RCC 7860 (cell line): Measurements from ENCODE around the gene PDE3A.
"Not testable (repeated sequence)": the region's sequence is repeated elsewhere in the genome, so short reads cannot be mapped to it uniquely, and the experiment has no call there.

Source experiments
- DNase-seq: peaks from one replicate; pipeline ENCODE4 v3.0.0-alpha.2; 2015; ENCODE audit warnings: low spot score
- FAIRE-seq: peaks from 2 replicates; lab custom pipeline; 2012; peaks lifted over from hg19 to GRCh38; lab: Jason Lieb, UNC

The PDE3A gene

GRCh38 chr12:20590570-20590969 is 222.2 kb downstream of the PDE3A start:
- no peak for DNase-seq

GRCh38 chr12:20592556-20592955 is 224.2 kb downstream of the PDE3A start:
- DNase-seq (no peak), FAIRE-seq (no peak)

More at GRCh38 chr12:20590570-20590969, 222.2 kb downstream of the PDE3A start:
- no peak for FAIRE-seq

- FAIRE-seq (no peak), DNase-seq (no peak)
Measured at GRCh38 chr12:20593611-20594010, 225.3 kb downstream of the PDE3A start.

GRCh38 chr12:20596061-20596460 is 227.7 kb downstream of the PDE3A start:
- no peak for FAIRE-seq
- no peak for DNase-seq

GRCh38 chr12:20599757-20600156 is 231.4 kb downstream of the PDE3A start:
- FAIRE-seq (no peak), DNase-seq (no peak)

GRCh38 chr12:20601668-20602280 is 233.4 kb downstream of the PDE3A start:
- FAIRE-seq (no peak), DNase-seq (no peak)

GRCh38 chr12:20602641-20603391 is 234.5 kb downstream of the PDE3A start:
- FAIRE-seq, result no peak
- DNase-seq, result peak; percentile 38

GRCh38 chr12:20604408-20605067 is 236.2 kb downstream of the PDE3A start:
- DNase-seq (no peak), FAIRE-seq (no peak)

GRCh38 chr12:20615020-20615419 is 246.7 kb downstream of the PDE3A start:
- DNase-seq, FAIRE-seq: not testable (repeated sequence)

GRCh38 chr12:20616093-20616492 is 247.8 kb downstream of the PDE3A start:
- no peak for DNase-seq
- no peak for FAIRE-seq

GRCh38 chr12:20620261-20620660 is 251.9 kb downstream of the PDE3A start:
- FAIRE-seq, result no peak

GRCh38 chr12:20624718-20625117 is 256.4 kb downstream of the PDE3A start:
- DNase-seq (no peak), FAIRE-seq (no peak)

More at GRCh38 chr12:20620261-20620660, 251.9 kb downstream of the PDE3A start:
- no peak for DNase-seq

- no peak for FAIRE-seq
- DNase-seq, result no peak
Measured at GRCh38 chr12:20625531-20625930, 257.2 kb downstream of the PDE3A start.

- FAIRE-seq (no peak), DNase-seq (no peak)
Measured at GRCh38 chr12:20627001-20627588, 258.8 kb downstream of the PDE3A start.

GRCh38 chr12:20628226-20628787 is 260.0 kb downstream of the PDE3A start:
- no peak for FAIRE-seq

GRCh38 chr12:20628999-20629398 is 260.7 kb downstream of the PDE3A start:
- FAIRE-seq, result no peak

More at GRCh38 chr12:20628226-20628787, 260.0 kb downstream of the PDE3A start:
- no peak for DNase-seq

GRCh38 chr12:20629414-20630156 is 261.2 kb downstream of the PDE3A start:
- DNase-seq, result peak; percentile 6
- FAIRE-seq, result no peak

More at GRCh38 chr12:20628999-20629398, 260.7 kb downstream of the PDE3A start:
- no peak for DNase-seq

- DNase-seq, result no peak
- no peak for FAIRE-seq
Measured at GRCh38 chr12:20631711-20632110, 263.4 kb downstream of the PDE3A start.

- FAIRE-seq (no peak), DNase-seq (no peak)
Measured at GRCh38 chr12:20641106-20641505, 272.8 kb downstream of the PDE3A start.

GRCh38 chr12:20643822-20644221 is 275.5 kb downstream of the PDE3A start:
- DNase-seq (no peak), FAIRE-seq (no peak)
